A673 (cell line): ENCODE data around the gene SEPTIN8. TPM values are rescaled to one million over a fixed set of nuclear protein-coding genes. Genes with fewer than 3 reads are reported as not detected.

Experiments
- BruUV-seq: library from RNA; stranded (reverse); fragments of 400-500 nt; replicated peaks from 2 replicates; lab custom pipeline; 2021; lab: Mats Ljungman, UMichigan
- CTCF ChIA-PET: fragments of 300-600 bp; sonication (Branson Sonifier 250); formaldehyde crosslinking; loops from one replicate; lab custom pipeline; 2022; ENCODE audit warnings: antibody characterized with exemption; lab: Charles Lee
- POLR2A ChIA-PET: fragments of 300-600 bp; sonication (Branson Sonifier 250); formaldehyde crosslinking; loops from one replicate; lab custom pipeline; 2022; ENCODE audit warnings: antibody characterized with exemption; ENCODE audit not compliant: low non-redundant PET; lab: Charles Lee
- DNase-seq: peaks from one replicate; pipeline ENCODE4 v3.0.0-alpha.2; 2015; ENCODE audit warnings: low spot score
- H3K27ac ChIP-seq: fragments of 200-600 bp; sonication (generic); 2 replicates; pipeline ENCODE4 v1.5.1; 2016; ENCODE audit warnings: mixed run types, low read depth, mild to moderate bottlenecking, mixed read lengths, antibody characterized with exemption, low read length; ENCODE audit not compliant: poor library complexity, severe bottlenecking
- H3K27me3 ChIP-seq: fragments of 200-600 bp; sonication (generic); replicated peaks from 2 replicates; pipeline ENCODE4 v1.6.1; 2017; ENCODE audit warnings: mixed run types, low read depth, mild to moderate bottlenecking, mixed read lengths, antibody characterized with exemption, low read length; ENCODE audit not compliant: insufficient read depth, poor library complexity
- H3K36me3 ChIP-seq: fragments of 200-600 bp; sonication (generic); 2 replicates; pipeline ENCODE4 v1.6.1; 2016; ENCODE audit warnings: mixed run types, mild to moderate bottlenecking, mixed read lengths, antibody characterized with exemption, low read length; ENCODE audit not compliant: insufficient read depth, poor library complexity, severe bottlenecking
- H3K4me1 ChIP-seq: fragments of 200-600 bp; sonication (generic); 2 replicates; pipeline ENCODE4 v1.6.1; 2017; ENCODE audit warnings: mixed run types, mild to moderate bottlenecking, mixed read lengths, antibody characterized with exemption, low read length; ENCODE audit not compliant: insufficient read depth, poor library complexity, severe bottlenecking
- H3K4me3 ChIP-seq: fragments of 200-600 bp; sonication (generic); 2 replicates; pipeline ENCODE4 v1.5.1; 2016; ENCODE audit warnings: low read depth, mixed run types, mild to moderate bottlenecking, mixed read lengths, low read length; ENCODE audit not compliant: poor library complexity, severe bottlenecking
- H3K9me3 ChIP-seq: fragments of 200-600 bp; sonication (generic); 2 replicates; pipeline ENCODE4 v1.6.1; 2016; ENCODE audit warnings: mixed run types, low read depth, mild to moderate bottlenecking, mixed read lengths, antibody characterized with exemption, low read length; ENCODE audit not compliant: poor library complexity, severe bottlenecking
- EZH2 ChIP-seq: fragments of 200-600 bp; sonication (generic); IDR thresholded peaks from 2 replicates; pipeline ENCODE4 v1.6.1; 2017; ENCODE audit warnings: borderline replicate concordance, low read depth, mild to moderate bottlenecking, mixed read lengths, antibody characterized with exemption, low read length; ENCODE audit not compliant: poor library complexity, severe bottlenecking
- intact Hi-C: fragments of 100-400 bp; cut with micrococcal nuclease; formaldehyde crosslinking; loops from one replicate; pipeline ENCODE4 v1.10.0; 2022; ENCODE audit not compliant: unreplicated experiment
- total RNA-seq: library from RNA; stranded (reverse); gene quantifications from 2 replicates; pipeline ENCODE4 v1.2.3, GENCODE V29; 2021
- TF ChIP-seq, protein P1 (sequence below): fragments of 300-800, 200-600 bp; sonication (generic); conservative IDR thresholded peaks from 2 replicates; pipeline ENCODE4 v1.5.1; 2017; ENCODE audit warnings: low read depth, mild to moderate bottlenecking, antibody characterized with exemption, low read length, moderate library complexity, mixed read lengths

SEPTIN8 gene
- total RNA-seq, 1 experiment from 2014 or later = 26.4 TPM

DNA sequence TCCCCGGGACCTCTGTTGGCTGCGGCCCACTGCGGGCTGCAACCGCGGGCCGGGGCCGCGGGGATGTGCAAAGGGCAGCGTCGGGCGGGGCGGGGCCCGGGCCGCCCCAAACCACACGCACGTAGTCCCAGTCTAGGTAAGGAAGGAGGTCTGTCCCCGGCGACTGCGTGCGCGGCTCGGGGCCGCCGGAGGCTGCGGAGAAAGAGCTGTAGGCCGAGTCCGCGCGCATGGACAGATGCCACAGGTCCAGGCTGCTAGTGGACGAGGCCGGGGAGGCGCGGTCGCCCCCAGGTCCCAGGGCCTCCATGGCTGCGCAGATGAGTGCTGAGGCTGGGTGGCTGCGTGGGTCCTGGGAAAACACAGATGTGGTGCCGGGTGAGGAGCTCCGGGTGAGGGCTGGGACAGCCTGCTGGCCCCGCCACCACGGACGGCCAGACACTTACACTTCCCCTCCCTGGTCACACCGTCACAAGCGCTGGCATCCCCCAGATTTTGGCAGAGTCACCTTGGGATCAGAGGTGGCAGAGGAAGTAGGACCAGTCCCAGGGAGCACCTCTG lies 48.9 kb upstream of the SEPTIN8 start:
- intact Hi-C loops = no loop called here
- TF ChIP-seq EZH2 = no peak
- TF ChIP-seq, protein P1, sequence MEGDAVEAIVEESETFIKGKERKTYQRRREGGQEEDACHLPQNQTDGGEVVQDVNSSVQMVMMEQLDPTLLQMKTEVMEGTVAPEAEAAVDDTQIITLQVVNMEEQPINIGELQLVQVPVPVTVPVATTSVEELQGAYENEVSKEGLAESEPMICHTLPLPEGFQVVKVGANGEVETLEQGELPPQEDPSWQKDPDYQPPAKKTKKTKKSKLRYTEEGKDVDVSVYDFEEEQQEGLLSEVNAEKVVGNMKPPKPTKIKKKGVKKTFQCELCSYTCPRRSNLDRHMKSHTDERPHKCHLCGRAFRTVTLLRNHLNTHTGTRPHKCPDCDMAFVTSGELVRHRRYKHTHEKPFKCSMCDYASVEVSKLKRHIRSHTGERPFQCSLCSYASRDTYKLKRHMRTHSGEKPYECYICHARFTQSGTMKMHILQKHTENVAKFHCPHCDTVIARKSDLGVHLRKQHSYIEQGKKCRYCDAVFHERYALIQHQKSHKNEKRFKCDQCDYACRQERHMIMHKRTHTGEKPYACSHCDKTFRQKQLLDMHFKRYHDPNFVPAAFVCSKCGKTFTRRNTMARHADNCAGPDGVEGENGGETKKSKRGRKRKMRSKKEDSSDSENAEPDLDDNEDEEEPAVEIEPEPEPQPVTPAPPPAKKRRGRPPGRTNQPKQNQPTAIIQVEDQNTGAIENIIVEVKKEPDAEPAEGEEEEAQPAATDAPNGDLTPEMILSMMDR = no peak
- H3K9me3 ChIP-seq = no peaks in the 10 kb centered on the region
- H3K36me3 ChIP-seq = no peaks in the 10 kb centered on the region
- H3K27ac ChIP-seq = no peak overlapping the region
- ChIA-PET CTCF (no interaction called here), POLR2A (interaction anchor here (0.6 to 0.7 kb wide), 2 partner anchors 596 to 1932 kb away, joined by 3 read pairs; no protein-coding TSS in a partner anchor)
- H3K4me3 ChIP-seq = no peak overlapping the region
- H3K4me1 ChIP-seq = peaks cover 2% of the 10 kb centered on the region
- H3K27me3 ChIP-seq = peaks cover 9% of the 10 kb centered on the region
- no TSS peak for BruUV-seq
- no peak for DNase-seq

DNA sequence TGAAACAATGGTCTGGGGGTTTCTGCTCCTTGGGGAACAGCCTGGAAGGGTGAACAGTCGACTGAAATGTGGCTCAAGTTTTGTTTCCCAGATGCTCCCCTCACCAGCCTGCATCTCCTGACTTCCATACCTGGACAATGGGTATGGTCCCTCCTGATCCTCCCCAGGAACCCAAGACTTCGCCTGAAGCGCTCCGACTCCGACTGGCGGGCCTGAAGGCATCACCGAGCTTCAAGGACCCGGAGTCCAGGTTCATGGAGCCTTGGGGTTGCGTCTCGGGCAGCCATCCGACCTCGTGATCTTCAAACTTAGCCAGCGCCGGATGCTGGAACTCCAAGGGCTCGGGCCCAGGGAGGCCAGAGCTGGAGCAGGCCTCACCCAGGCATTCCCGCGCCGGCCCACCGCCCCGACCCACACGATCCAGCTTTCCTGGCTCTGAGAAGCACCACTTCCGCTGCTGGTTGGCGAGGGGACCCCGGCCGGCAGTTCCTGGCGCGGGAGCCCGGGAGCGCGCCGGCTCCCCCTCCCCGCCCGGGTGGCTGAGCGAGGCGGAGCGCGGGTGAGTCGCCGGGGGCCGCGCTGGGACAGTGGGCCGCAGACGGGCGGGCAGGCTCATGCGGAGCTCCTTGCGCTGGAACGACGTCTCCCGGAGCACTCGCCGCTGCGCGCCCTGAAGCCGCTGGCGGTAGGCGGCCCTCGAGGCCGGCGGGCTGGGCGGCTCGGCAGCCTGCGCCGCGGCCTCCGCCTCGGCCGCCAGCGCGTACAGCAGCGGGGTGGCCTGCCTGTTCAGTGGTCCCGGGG lies 48.2 kb upstream of the SEPTIN8 start:
- Histone ChIP-seq H3K4me3 (no peak overlapping the region), H3K27ac (no peak overlapping the region), H3K36me3 (no peaks in the 10 kb centered on the region), H3K9me3 (no peaks in the 10 kb centered on the region), H3K27me3 (peaks cover 9% of the 10 kb centered on the region), H3K4me1 (peaks cover 2% of the 10 kb centered on the region)
- no peak for TF ChIP-seq EZH2
- TF ChIP-seq, protein P1 = no peak
- DNase-seq = no peak
- no TSS peak for BruUV-seq
- intact Hi-C loops = no loop called here
- POLR2A ChIA-PET = no interaction called here
- CTCF ChIA-PET = no interaction called here

DNA sequence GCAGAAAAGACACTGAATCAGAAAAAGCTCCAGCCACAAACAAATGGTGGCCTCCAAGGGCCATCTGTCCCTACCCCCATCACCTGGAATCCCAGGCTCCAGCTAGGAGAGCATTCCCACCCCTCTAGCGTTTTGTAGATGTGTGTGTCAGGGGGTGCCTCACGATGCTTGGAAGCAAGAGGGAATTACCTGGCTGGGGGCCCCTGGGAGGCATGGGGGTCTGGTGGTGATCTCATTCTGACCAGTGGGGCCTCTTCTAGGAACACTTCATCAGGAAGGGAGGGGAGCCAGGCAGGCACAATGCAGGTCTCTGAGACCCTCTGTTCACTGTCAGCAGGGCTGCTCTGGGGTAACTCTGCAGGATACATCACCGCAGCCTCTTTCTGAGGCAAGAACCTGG lies 47.4 kb upstream of the SEPTIN8 start:
- CTCF ChIA-PET = no interaction called here
- no TSS peak for BruUV-seq
- H3K36me3 ChIP-seq = no peaks in the 10 kb centered on the region
- TF ChIP-seq, protein P1 = no peak
- TF ChIP-seq EZH2 = no peak
- H3K4me3 ChIP-seq = no peak overlapping the region
- no peak overlapping the region for H3K27ac ChIP-seq
- intact Hi-C loops = no loop called here
- no peaks in the 10 kb centered on the region for H3K9me3 ChIP-seq
- peaks cover 3% of the 10 kb centered on the region for H3K4me1 ChIP-seq
- no peak for DNase-seq
- H3K27me3 ChIP-seq = peaks cover 6% of the 10 kb centered on the region
- POLR2A ChIA-PET = no interaction called here
